Right lobe of liver (tissue), 6 donors: ENCODE measurements around the gene MYLK. TPM values are rescaled to one million over a fixed set of nuclear protein-coding genes. Genes with fewer than 3 reads are reported as not detected.

Source experiments
- ATAC-seq, 4 donors: fragments of 200-7000 bp; cut with Tn5 transposase; one replicate each; pipeline ENCODE4 v1.9.1; 2020; ENCODE audit warnings: mild to moderate bottlenecking in 4 of 4, moderate library complexity in 4 of 4
- DNase-seq, 3 donors: peaks; one replicate each; pipeline ENCODE4 v3.0.0-alpha.2; 2020
- H3K27ac ChIP-seq, 3 donors: fragments of 200-600 bp; one replicate each; pipeline ENCODE4 v1.8.0; 2022
- H3K27me3 ChIP-seq, 2 donors: fragments of 200-600 bp; one replicate each; pipeline ENCODE4 v1.8.0; 2022
- H3K36me3 ChIP-seq, 4 donors: fragments of 200-600 bp; sonication (generic) in 1 of 4; one replicate each; pipeline versions ENCODE4 v1.5.1 to v1.8.0; 2017 to 2022; ENCODE audit warnings: control low read depth in 1 of 4
- H3K4me1 ChIP-seq, 4 donors: fragments of 200-600 bp; sonication (generic) in 1 of 4; one replicate each; pipeline versions ENCODE4 v1.5.1 to v1.8.0; 2017 to 2022; ENCODE audit warnings: control low read depth in 1 of 4
- H3K4me3 ChIP-seq, 3 donors: fragments of 200-600 bp; one replicate each; pipeline ENCODE4 v1.8.0; 2022
- H3K9me3 ChIP-seq, 4 donors: fragments of 200-600 bp; sonication (generic) in 1 of 4; one replicate each; pipeline versions ENCODE4 v1.5.1 to v1.8.0; 2017 to 2022; ENCODE audit warnings: control low read depth in 1 of 4
- CTCF ChIP-seq, 4 donors: fragments of 200-600 bp in 3 of 4; fragments of 450-650 bp in 1 of 4; IDR thresholded peaks; one replicate each; pipeline versions ENCODE4 v1.5.1 to v1.8.0; 2016 to 2022; ENCODE audit warnings: antibody characterized with exemption in 4 of 4, mild to moderate bottlenecking in 2 of 4
- POLR2A ChIP-seq: fragments of 450-650 bp; IDR thresholded peaks from one replicate; pipeline ENCODE4 v1.6.1; 2017; ENCODE audit warnings: antibody characterized with exemption, mild to moderate bottlenecking
- WGBS: methylation state at CpG from one replicate; pipeline ENCODE4 v1.1.6; 2018; ENCODE audit warnings: low coverage, low lambda C conversion rate; ENCODE audit not compliant: insufficient coverage; ENCODE audit errors: missing lambda C conversion rate; 5-methylcytosine and 5-hydroxymethylcytosine counted together
- intact Hi-C, 2 donors: fragments of 100-400 bp; cut with DNase I; formaldehyde crosslinking; loops; one replicate each; pipeline versions ENCODE4 v1.11.2 to v1.14.1; 2022
- total RNA-seq, 6 experiments: library from RNA; depleted of rRNA in 2 of 6; stranded (reverse); fragments of >200 nt in 2 of 6; fragmentation: NEBNext Ultra II Directional in 3 of 6; extraction: Animal tissue kit (Norgen Biotek cat#: 25700) in 3 of 6; gene quantifications; one replicate each; pipeline versions ENCODE4 v1.1.0 to v1.2.4, GENCODE V29; 2016 to 2023
- donor health status: DM: no; HTN: yes; CAD: no.
- donor health status: DM: no; HTN: no; CAD: no.
- donor health status: DM: no; HTN: no; CAD: no.
- donor health status: DM: no; HTN: yes; CAD: no.
- donor health status: DM: no; HTN: yes; CAD: no.

The MYLK gene
- total RNA-seq, 6 experiments from 2014 or later, result 61.1 to 146 (median 97.8) TPM

GRCh38 chr3:123920868-123921267, 36.7 kb upstream of the MYLK start:
- no peaks in the 10 kb centered on the region for H3K36me3 ChIP-seq
- peaks cover 0 to 7% (median 0%) of the 10 kb centered on the region in 4 donors for H3K4me1 ChIP-seq
- ATAC-seq (no peak), DNase-seq (no peak)
- H3K9me3 ChIP-seq, result peaks cover 0 to 6% (median 0%) of the 10 kb centered on the region in 4 donors
- H3K4me3 ChIP-seq, result no peak overlapping the region
- intact Hi-C loops, result no loop called here
- TF ChIP-seq POLR2A, result no peak
- H3K27ac ChIP-seq, result no peak overlapping the region
- no peaks in the 10 kb centered on the region for H3K27me3 ChIP-seq

- no peaks in the 10 kb centered on the region for H3K27me3 ChIP-seq
- no peak for ATAC-seq
- H3K36me3 ChIP-seq, result no peaks in the 10 kb centered on the region
- peaks cover 0 to 7% (median 0%) of the 10 kb centered on the region in 4 donors for H3K4me1 ChIP-seq
- 100% methylated on average over 1 of the region's 1 CpG for WGBS
- intact Hi-C loops, result no loop called here
- H3K9me3 ChIP-seq, result peaks cover 0 to 6% (median 0%) of the 10 kb centered on the region in 4 donors
- no peak overlapping the region for H3K4me3 ChIP-seq
- no peak for TF ChIP-seq CTCF (IDR thresholded peaks at IDR 0.05)
- TF ChIP-seq POLR2A, result no peak
- DNase-seq, result no peak
- H3K27ac ChIP-seq, result no peak overlapping the region
Observed at GRCh38 chr3:123920383-123920782, 36.3 kb upstream of the MYLK start.

- H3K4me1 ChIP-seq, result peaks cover 0 to 7% (median 0%) of the 10 kb centered on the region in 4 donors
- TF ChIP-seq CTCF (IDR thresholded peaks at IDR 0.05), result no peak
- no peak for TF ChIP-seq POLR2A
- peak; percentile 35 to 92 (median 88) for DNase-seq
Observed at GRCh38 chr3:123919353-123919752, 35.2 kb upstream of the MYLK start.

DNA sequence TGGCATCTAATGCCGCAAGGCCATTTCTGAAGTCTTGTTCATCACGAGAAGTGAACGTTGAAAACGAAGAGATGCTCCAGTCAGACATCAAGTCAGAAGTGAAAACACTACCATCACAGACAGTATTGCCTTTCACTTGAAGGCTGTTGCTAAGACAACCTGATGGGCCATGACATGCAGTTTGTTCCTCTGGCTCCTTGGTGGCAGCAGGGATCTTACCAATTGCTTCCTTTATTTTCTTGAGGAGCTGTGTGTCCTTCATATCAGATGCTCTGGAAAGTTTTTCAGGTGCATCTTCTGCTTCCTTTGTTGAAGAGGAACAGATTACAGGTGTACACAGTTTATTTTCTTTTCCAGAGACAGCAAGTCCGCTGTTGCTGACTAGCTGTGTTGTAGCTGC, 30.7 kb upstream of the MYLK start:
- TF ChIP-seq POLR2A, result no peak
- TF ChIP-seq CTCF (IDR thresholded peaks at IDR 0.05), result no peak
- peaks cover 0 to 7% (median 0%) of the 10 kb centered on the region in 4 donors for H3K4me1 ChIP-seq
- no peak overlapping the region for H3K4me3 ChIP-seq
- intact Hi-C loops, result no loop called here
- no peaks in the 10 kb centered on the region for H3K27me3 ChIP-seq
- no peaks in the 10 kb centered on the region for H3K9me3 ChIP-seq
- ATAC-seq (no peak), DNase-seq (no peak)
- no peaks in the 10 kb centered on the region for H3K36me3 ChIP-seq
- no peak overlapping the region for H3K27ac ChIP-seq
- 79% methylated on average over 5 of the region's 5 CpGs for WGBS

More at GRCh38 chr3:123919353-123919752, 35.2 kb upstream of the MYLK start:
- intact Hi-C loops, result no loop called here
- Histone ChIP-seq H3K27me3 (no peaks in the 10 kb centered on the region), H3K36me3 (no peaks in the 10 kb centered on the region), H3K4me3 (no peak overlapping the region), H3K9me3 (peaks cover 0 to 6% (median 0%) of the 10 kb centered on the region in 4 donors), H3K27ac (peak overlapping the region in 2 of 3 donors; percentile 23 to 76)
- ATAC-seq, result peak; percentile 83 to 99 (median 98)
- 20% methylated on average over 1 of the region's 3 CpGs for WGBS

GRCh38 chr3:123909785-123910184, 25.7 kb upstream of the MYLK start:
- DNase-seq (no peak), ATAC-seq (no peak)
- TF ChIP-seq CTCF (IDR thresholded peaks at IDR 0.05), result no peak
- TF ChIP-seq POLR2A, result no peak
- no peak overlapping the region for H3K4me3 ChIP-seq
- 94% methylated on average over 2 of the region's 2 CpGs for WGBS
- no peaks in the 10 kb centered on the region for H3K36me3 ChIP-seq
- no peaks in the 10 kb centered on the region for H3K27me3 ChIP-seq
- no peaks in the 10 kb centered on the region for H3K4me1 ChIP-seq
- H3K9me3 ChIP-seq, result no peaks in the 10 kb centered on the region
- no peak overlapping the region for H3K27ac ChIP-seq
- intact Hi-C loops, result no loop called here
